Transverse colon (tissue), 4 donors: Measurements from ENCODE around the gene CYP4F22.

Experiments used
- POLR2A ChIP-seq: fragments of 450-650 bp; IDR thresholded peaks from one replicate; pipeline ENCODE4 v1.6.1; 2016; ENCODE audit warnings: antibody characterized with exemption, mild to moderate bottlenecking, moderate library complexity
- POLR2AphosphoS5 ChIP-seq, 3 donors: sonication (generic); formaldehyde crosslinking; IDR thresholded peaks; one replicate each; pipeline ENCODE4 v1.6.1; 2016; ENCODE audit warnings: antibody characterized with exemption in 3 of 3
- TF ChIP-seq, protein P1 (sequence below), 5 experiments: fragments of 200-600 bp in 3 of 5; fragments of 450-650 bp in 2 of 5; sonication (generic) in 3 of 5; IDR thresholded peaks; 1 replicate in 2 of 5; 2 replicates in 3 of 5; pipeline ENCODE4 v1.5.1; 2016 to 2017; ENCODE audit warnings: antibody characterized with exemption in 5 of 5, inconsistent platforms in 3 of 5, mild to moderate bottlenecking in 2 of 5, moderate library complexity in 1 of 5

DNA sequence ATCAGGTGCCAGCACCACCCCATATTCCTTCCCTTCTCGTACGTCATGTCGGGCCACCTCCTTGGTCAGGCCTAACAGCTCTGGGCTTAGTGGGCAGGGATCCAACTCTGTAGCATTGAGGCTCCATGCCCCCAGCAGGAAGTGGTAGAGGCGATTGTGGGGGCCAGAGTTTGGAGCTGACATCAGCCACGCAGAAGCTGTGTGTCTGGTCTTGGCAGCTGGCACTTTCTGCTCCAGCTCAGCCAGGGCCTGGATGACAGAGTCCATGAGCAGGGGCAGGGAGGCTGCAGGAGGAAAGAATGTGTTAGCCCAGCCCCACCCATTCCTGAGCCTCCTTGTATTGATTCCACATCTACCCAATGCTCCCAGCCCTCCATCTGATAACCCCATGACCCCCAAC, 32.0 kb upstream of the CYP4F22 start:
- TF ChIP-seq, protein P1, sequence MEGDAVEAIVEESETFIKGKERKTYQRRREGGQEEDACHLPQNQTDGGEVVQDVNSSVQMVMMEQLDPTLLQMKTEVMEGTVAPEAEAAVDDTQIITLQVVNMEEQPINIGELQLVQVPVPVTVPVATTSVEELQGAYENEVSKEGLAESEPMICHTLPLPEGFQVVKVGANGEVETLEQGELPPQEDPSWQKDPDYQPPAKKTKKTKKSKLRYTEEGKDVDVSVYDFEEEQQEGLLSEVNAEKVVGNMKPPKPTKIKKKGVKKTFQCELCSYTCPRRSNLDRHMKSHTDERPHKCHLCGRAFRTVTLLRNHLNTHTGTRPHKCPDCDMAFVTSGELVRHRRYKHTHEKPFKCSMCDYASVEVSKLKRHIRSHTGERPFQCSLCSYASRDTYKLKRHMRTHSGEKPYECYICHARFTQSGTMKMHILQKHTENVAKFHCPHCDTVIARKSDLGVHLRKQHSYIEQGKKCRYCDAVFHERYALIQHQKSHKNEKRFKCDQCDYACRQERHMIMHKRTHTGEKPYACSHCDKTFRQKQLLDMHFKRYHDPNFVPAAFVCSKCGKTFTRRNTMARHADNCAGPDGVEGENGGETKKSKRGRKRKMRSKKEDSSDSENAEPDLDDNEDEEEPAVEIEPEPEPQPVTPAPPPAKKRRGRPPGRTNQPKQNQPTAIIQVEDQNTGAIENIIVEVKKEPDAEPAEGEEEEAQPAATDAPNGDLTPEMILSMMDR (IDR thresholded peaks at IDR 0.05) = no peak
- TF ChIP-seq POLR2AphosphoS5 (IDR thresholded peaks at IDR 0.05) (no peak), POLR2A (no peak)
